ENCODE measurements around the gene CUL1.

- no peak for TF ChIP-seq POLR2AphosphoS5 (IDR thresholded peaks at IDR 0.05; ENCODE audit: borderline replicate concordance, low read depth, low read length)
- no peak for TF ChIP-seq EZH2 (IDR thresholded peaks at IDR 0.05)
Observed at GRCh38 chr7:148674689-148675088, 24.0 kb upstream of the CUL1 start.
